ENCODE data around the gene FLT4. TPM values are rescaled to one million over a fixed set of nuclear protein-coding genes. Genes with fewer than 3 reads are reported as not detected.

FLT4 gene
- total RNA-seq, 6 experiments from 2014 or later = 5.3 to 15.1 (median 8.0) TPM

- H3K36me3 ChIP-seq = no peaks in the 10 kb centered on the region
- no peak overlapping the region for H3K4me3 ChIP-seq
- no peaks in the 10 kb centered on the region for H3K4me1 ChIP-seq
- intact Hi-C loops (cut with DNase I) = no loop called here
- ATAC-seq (no peak), DNase-seq (peak in 2 of 3 donors; percentile 17 to 22)
- H3K27ac ChIP-seq = no peak overlapping the region
- no peaks in the 10 kb centered on the region for H3K9me3 ChIP-seq
- peaks cover 3 to 15% of the 10 kb centered on the region in 2 donors for H3K27me3 ChIP-seq
- no peak for TF ChIP-seq POLR2A (IDR thresholded peaks at IDR 0.05)
- TF ChIP-seq CTCF (IDR thresholded peaks at IDR 0.05) = no peak
- WGBS (ENCODE audit: insufficient coverage, low coverage, low lambda C conversion rate, missing lambda C conversion rate) = 66% methylated on average over 3 of the region's 10 CpGs
Observed at GRCh38 chr5:180646289-180646962, 3.0 kb downstream of the FLT4 start.

- Histone ChIP-seq H3K4me1 (no peaks in the 10 kb centered on the region), H3K27ac (no peak overlapping the region), H3K27me3 (peaks cover 3 to 7% of the 10 kb centered on the region in 2 donors), H3K9me3 (no peaks in the 10 kb centered on the region), H3K36me3 (no peaks in the 10 kb centered on the region), H3K4me3 (no peak overlapping the region)
- WGBS (ENCODE audit: insufficient coverage, low coverage, low lambda C conversion rate, missing lambda C conversion rate) = 32% methylated on average over 10 of the region's 34 CpGs
- DNase-seq (peak in 2 of 3 donors; percentile 55 to 63), ATAC-seq (peak; percentile 50 to 63 (median 56))
- TF ChIP-seq POLR2A (IDR thresholded peaks at IDR 0.05) (no peak), CTCF (IDR thresholded peaks at IDR 0.05) (no peak)
- intact Hi-C loops (cut with DNase I) = no loop called here
Observed at GRCh38 chr5:180645274-180646204, 3.9 kb downstream of the FLT4 start.

- Histone ChIP-seq H3K4me1 (no peaks in the 10 kb centered on the region), H3K36me3 (no peaks in the 10 kb centered on the region), H3K27ac (no peak overlapping the region), H3K27me3 (peaks cover 3% of the 10 kb centered on the region in 2 donors), H3K9me3 (no peaks in the 10 kb centered on the region), H3K4me3 (no peak overlapping the region)
- WGBS (ENCODE audit: insufficient coverage, low coverage, low lambda C conversion rate, missing lambda C conversion rate) = 34% methylated on average over 4 of the region's 14 CpGs
- DNase-seq (peak; percentile 24 to 49 (median 46)), ATAC-seq (peak in 3 of 4 donors; percentile 2 to 4 (median 4))
- TF ChIP-seq POLR2A (IDR thresholded peaks at IDR 0.05) (no peak), CTCF (IDR thresholded peaks at IDR 0.05) (no peak)
- intact Hi-C loops (cut with DNase I) = no loop called here
Observed at GRCh38 chr5:180644825-180645273, 4.6 kb downstream of the FLT4 start.

- TF ChIP-seq POLR2A (IDR thresholded peaks at IDR 0.05) = no peak
- no peak for TF ChIP-seq CTCF (IDR thresholded peaks at IDR 0.05)
- peaks cover 0 to 3% of the 10 kb centered on the region in 2 donors for H3K27me3 ChIP-seq
- DNase-seq (peak in 1 of 3 donors; percentile 23), ATAC-seq (no peak)
- H3K36me3 ChIP-seq = no peaks in the 10 kb centered on the region
- H3K4me1 ChIP-seq = no peaks in the 10 kb centered on the region
- WGBS (ENCODE audit: insufficient coverage, low coverage, low lambda C conversion rate, missing lambda C conversion rate) = 53% methylated on average over 16 of the region's 20 CpGs
- H3K4me3 ChIP-seq = no peak overlapping the region
- no peak overlapping the region for H3K27ac ChIP-seq
- H3K9me3 ChIP-seq = no peaks in the 10 kb centered on the region
- intact Hi-C loops (cut with DNase I) = no loop called here
Observed at GRCh38 chr5:180644129-180644824, 5.1 kb downstream of the FLT4 start.

Data from right lobe of liver (tissue), 6 donors.